B cell (primary cell): ENCODE data around the gene CUEDC2. TPM values are rescaled to one million over a fixed set of nuclear protein-coding genes. Genes with fewer than 3 reads are reported as not detected.

Experiments
- ATAC-seq: fragments of 200-7000 bp; cut with Tn5 transposase; one replicate; pipeline ENCODE4 v1.10.0; 2021; ENCODE audit warnings: low read depth, mild to moderate bottlenecking, moderate number of reproducible peaks, moderate library complexity
- CTCF ChIA-PET: fragments of 350-600 bp; sonication (Branson Sonifier 250); formaldehyde crosslinking; loops from one replicate; lab custom pipeline; 2021; ENCODE audit warnings: antibody characterized with exemption, inconsistent platforms; lab: Charles Lee
- POLR2A ChIA-PET: fragments of 350-600 bp; sonication (Branson Sonifier 250); formaldehyde crosslinking; loops from one replicate; lab custom pipeline; 2021; ENCODE audit warnings: antibody characterized with exemption; lab: Charles Lee
- DNase-seq: peaks from one replicate; pipeline ENCODE4 v3.0.0; 2013
- H2AFZ ChIP-seq: 2 replicates; pipeline ENCODE4 v1.6.1; 2012; ENCODE audit warnings: mild to moderate bottlenecking, low read depth, low read length; ENCODE audit not compliant: insufficient read depth, poor library complexity, severe bottlenecking
- H3K27ac ChIP-seq, 2 donors: 1 replicate in 1 of 2; 2 replicates in 1 of 2; pipeline ENCODE4 v1.5.1; 2012 to 2013; ENCODE audit warnings: low read length in 2 of 2, mild to moderate bottlenecking in 2 of 2, moderate library complexity in 1 of 2
- H3K27me3 ChIP-seq, 4 experiments: fragments of 200-600 bp in 1 of 4; sonication (generic) in 1 of 4; replicated peaks in 1 of 4; 1 replicate in 2 of 4; 2 replicates in 2 of 4; pipeline versions ENCODE4 v1.6.1 to v1.7.0; 2013 to 2016; ENCODE audit warnings: low read length in 3 of 4, mild to moderate bottlenecking in 2 of 4, mixed read lengths in 1 of 4, moderate library complexity in 1 of 4; ENCODE audit not compliant: insufficient read depth in 4 of 4, control insufficient read depth in 3 of 4; ENCODE audit errors: control extremely low read depth in 1 of 4
- H3K36me3 ChIP-seq, 2 experiments: replicated peaks in 1 of 2; 1 replicate in 1 of 2; 2 replicates in 1 of 2; pipeline versions ENCODE4 v1.6.1 to v1.7.1; 2013; ENCODE audit warnings: low read length in 1 of 2; ENCODE audit not compliant: insufficient read depth in 2 of 2, control insufficient read depth in 1 of 2; ENCODE audit errors: control extremely low read depth in 1 of 2, extremely low read depth in 1 of 2
- H3K4me1 ChIP-seq, 2 donors: fragments of 200-600 bp in 1 of 2; sonication (generic) in 1 of 2; 1 replicate in 1 of 2; 2 replicates in 1 of 2; pipeline versions ENCODE4 v1.5.1 to v1.6.1; 2013 to 2017; ENCODE audit warnings: low read length in 2 of 2; ENCODE audit not compliant: control insufficient read depth in 2 of 2, insufficient read depth in 2 of 2
- H3K4me2 ChIP-seq: replicated peaks from 2 replicates; pipeline ENCODE3; 2012; ENCODE audit warnings: mild to moderate bottlenecking, low read depth, low read length; ENCODE audit not compliant: poor library complexity, severe bottlenecking
- H3K4me3 ChIP-seq, 5 experiments: fragments of 200-600 bp in 1 of 5; sonication (generic) in 1 of 5; 1 replicate in 3 of 5; 2 replicates in 2 of 5; pipeline versions ENCODE4 v1.5.1 to v1.7.0; 2011 to 2016; ENCODE audit warnings: low read length in 4 of 5, mild to moderate bottlenecking in 4 of 5, low read depth in 2 of 5, control low read depth in 1 of 5, moderate library complexity in 1 of 5; ENCODE audit not compliant: insufficient read depth in 1 of 5; ENCODE audit errors: control extremely low read depth in 1 of 5, extremely low read depth in 1 of 5
- H3K79me2 ChIP-seq: fragments of 200-600 bp; sonication (generic); one replicate; pipeline ENCODE4 v1.6.0; 2016; ENCODE audit warnings: low read length; ENCODE audit not compliant: control insufficient read depth, insufficient read depth
- H3K9ac ChIP-seq: fragments of 200-600 bp; sonication (generic); 2 replicates; pipeline ENCODE4 v1.6.1; 2017; ENCODE audit warnings: mild to moderate bottlenecking, low read length, moderate library complexity
- H3K9me3 ChIP-seq, 3 donors: one replicate each; pipeline versions ENCODE4 v1.6.1 to v1.7.1; 2013; ENCODE audit warnings: low read length in 2 of 3; ENCODE audit not compliant: control insufficient read depth in 2 of 3, insufficient read depth in 1 of 3; ENCODE audit errors: control extremely low read depth in 1 of 3
- H4K20me1 ChIP-seq: 2 replicates; pipeline ENCODE4 v1.6.0; 2012; ENCODE audit warnings: mild to moderate bottlenecking, low read length; ENCODE audit not compliant: insufficient read depth, control insufficient read depth, poor library complexity, severe bottlenecking
- H3K27ac Mint-ChIP-seq: one replicate; pipeline ENCODE4 v1.8.0; 2021; ENCODE audit warnings: mixed read lengths
- H3K27me3 Mint-ChIP-seq: one replicate; pipeline ENCODE4 v1.8.0; 2021; ENCODE audit warnings: mixed read lengths
- H3K4me1 Mint-ChIP-seq: one replicate; pipeline ENCODE4 v1.8.0; 2021; ENCODE audit warnings: mixed read lengths
- H3K4me3 Mint-ChIP-seq: one replicate; pipeline ENCODE4 v1.8.0; 2021; ENCODE audit warnings: mixed read lengths
- H3K9me3 Mint-ChIP-seq: one replicate; pipeline ENCODE4 v1.8.0; 2022; ENCODE audit warnings: mixed read lengths; ENCODE audit not compliant: insufficient read depth
- EZH2 ChIP-seq: IDR thresholded peaks from 2 replicates; pipeline ENCODE4 v1.6.1; 2012; ENCODE audit warnings: borderline replicate concordance, low read depth, mild to moderate bottlenecking, moderate library complexity, low read length; ENCODE audit not compliant: insufficient read depth, poor library complexity, severe bottlenecking
- WGBS: methylation state at CpG from one replicate; pipeline ENCODE4 v1.1.5; 2013; ENCODE audit warnings: missing lambda C conversion rate; ENCODE audit not compliant: insufficient coverage; 5-methylcytosine and 5-hydroxymethylcytosine counted together
- intact Hi-C: fragments of 100-400 bp; cut with micrococcal nuclease; formaldehyde crosslinking; loops from one replicate; pipeline ENCODE4 v1.10.0; 2022
- polyA plus RNA-seq: library from polyadenylated mRNA; depleted of rRNA; stranded (reverse); fragments of >200 nt; gene quantifications from 2 replicates; pipeline ENCODE4 v1.2.3, GENCODE V29; 2012
- total RNA-seq, 2 donors: library from RNA; stranded (reverse); fragments of 120-200 nt in 1 of 2; gene quantifications; 1 replicate in 1 of 2; 2 replicates in 1 of 2; pipeline versions ENCODE4 v1.2.3 to v1.2.4, GENCODE V29; 2013 to 2022
- TF ChIP-seq, protein P1 (sequence below): fragments of 200-600 bp; IDR thresholded peaks from one replicate; pipeline ENCODE4 v1.8.0; 2022; ENCODE audit warnings: antibody characterized with exemption, mild to moderate bottlenecking

Gene CUEDC2
- total and polyA plus RNA-seq, 2 donors (not counting 1 experiment from before 2014, with no cell fraction given), result 35.6 to 49.4 TPM

GRCh38 chr10:102449321-102450123 lies 17.1 kb upstream of the CUEDC2 start:
- Histone ChIP-seq H3K4me3 (peak overlapping the region; percentile 75 to 97 (median 87)), H3K4me2 (peak overlapping the region; percentile 85), H3K9ac (peak overlapping the region; percentile 75), H3K36me3 (peaks cover 0 to 8% of the 10 kb centered on the region in 2 experiments), H4K20me1 (peaks cover 13% of the 10 kb centered on the region), H3K4me1 (peaks cover 12 to 15% of the 10 kb centered on the region in 2 donors), H3K79me2 (peaks cover 10% of the 10 kb centered on the region), H3K9me3 (no peaks in the 10 kb centered on the region), H3K27me3 (no peaks in the 10 kb centered on the region), H3K27ac (peak overlapping the region; percentile 81 to 86), H2AFZ (peak overlapping the region; percentile 83)
- no peak for TF ChIP-seq EZH2
- TF ChIP-seq, protein P1, sequence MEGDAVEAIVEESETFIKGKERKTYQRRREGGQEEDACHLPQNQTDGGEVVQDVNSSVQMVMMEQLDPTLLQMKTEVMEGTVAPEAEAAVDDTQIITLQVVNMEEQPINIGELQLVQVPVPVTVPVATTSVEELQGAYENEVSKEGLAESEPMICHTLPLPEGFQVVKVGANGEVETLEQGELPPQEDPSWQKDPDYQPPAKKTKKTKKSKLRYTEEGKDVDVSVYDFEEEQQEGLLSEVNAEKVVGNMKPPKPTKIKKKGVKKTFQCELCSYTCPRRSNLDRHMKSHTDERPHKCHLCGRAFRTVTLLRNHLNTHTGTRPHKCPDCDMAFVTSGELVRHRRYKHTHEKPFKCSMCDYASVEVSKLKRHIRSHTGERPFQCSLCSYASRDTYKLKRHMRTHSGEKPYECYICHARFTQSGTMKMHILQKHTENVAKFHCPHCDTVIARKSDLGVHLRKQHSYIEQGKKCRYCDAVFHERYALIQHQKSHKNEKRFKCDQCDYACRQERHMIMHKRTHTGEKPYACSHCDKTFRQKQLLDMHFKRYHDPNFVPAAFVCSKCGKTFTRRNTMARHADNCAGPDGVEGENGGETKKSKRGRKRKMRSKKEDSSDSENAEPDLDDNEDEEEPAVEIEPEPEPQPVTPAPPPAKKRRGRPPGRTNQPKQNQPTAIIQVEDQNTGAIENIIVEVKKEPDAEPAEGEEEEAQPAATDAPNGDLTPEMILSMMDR, result no peak
- Mint-ChIP-seq H3K9me3 (no peaks in the 10 kb centered on the region), H3K4me1 (peaks cover 19% of the 10 kb centered on the region), H3K4me3 (peak overlapping the region; percentile 97), H3K27ac (peak overlapping the region; percentile 97), H3K27me3 (no peaks in the 10 kb centered on the region)
- WGBS, result 0% methylated on average over 6 of the region's 30 CpGs
- POLR2A ChIA-PET, result interaction anchor here (1.2 to 3.4 kb wide), 7 partner anchors 12 to 55 kb away, joined by 3 to 31 read pairs (median 18); partner anchors contain the start of genes ACTR1A, CUEDC2, FBXL15 and NFKB2
- DNase-seq (peak; percentile 90), ATAC-seq (peak; percentile 67)
- intact Hi-C loops, result loop anchor here (1.0 kb wide), 7 partner anchors 12 to 297 kb away; partner anchors contain the start of genes ACTR1A, CUEDC2 and NOLC1
- CTCF ChIA-PET, result interaction anchor here (0.6 to 6.2 kb wide), 10 partner anchors 12 to 218 kb away, joined by 3 to 32 read pairs (median 10); partner anchors contain the start of genes CUEDC2, FBXL15 and NFKB2

DNA sequence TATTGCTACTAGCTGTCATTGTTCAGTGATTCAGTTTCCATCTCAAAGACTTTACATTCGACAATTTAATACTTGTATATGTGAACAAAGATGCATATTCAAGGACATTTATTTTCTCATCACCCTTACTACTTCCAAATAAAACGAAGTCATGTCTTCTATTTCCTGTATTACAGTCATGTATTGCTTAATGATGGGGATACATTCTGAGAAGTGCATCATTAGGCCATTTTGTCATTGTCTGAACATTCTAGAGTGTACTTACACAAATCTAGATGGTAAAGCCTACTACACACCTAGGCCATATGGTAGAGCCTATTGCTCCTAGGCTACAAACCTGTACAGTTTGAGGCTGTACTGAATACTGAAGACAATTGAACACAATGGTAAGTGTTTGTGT lies 12.5 kb upstream of the CUEDC2 start:
- Mint-ChIP-seq H3K27ac (no peak overlapping the region), H3K9me3 (no peaks in the 10 kb centered on the region), H3K4me1 (peaks cover 7% of the 10 kb centered on the region), H3K4me3 (no peak overlapping the region), H3K27me3 (no peaks in the 10 kb centered on the region)
- Histone ChIP-seq H3K4me1 (peaks cover 4 to 6% of the 10 kb centered on the region in 2 donors), H3K4me3 (no peak overlapping the region), H2AFZ (no peak overlapping the region), H3K79me2 (no peaks in the 10 kb centered on the region), H3K9ac (no peak overlapping the region), H3K27me3 (no peaks in the 10 kb centered on the region), H3K27ac (no peak overlapping the region), H3K4me2 (no peak overlapping the region), H3K36me3 (no peaks in the 10 kb centered on the region), H4K20me1 (no peaks in the 10 kb centered on the region), H3K9me3 (no peaks in the 10 kb centered on the region)
- DNase-seq (no peak), ATAC-seq (no peak)
- POLR2A ChIA-PET, result interaction anchor here (0.7 kb wide), 1 partner anchor 489 kb away, joined by 11 read pairs; no protein-coding TSS in a partner anchor
- intact Hi-C loops, result no loop called here
- CTCF ChIA-PET, result no interaction called here
- WGBS, result no CpG with 5 or more reads among the region's 2 CpGs
- no peak for TF ChIP-seq EZH2
- TF ChIP-seq, protein P1, result no peak
